ENCODE results near the gene KCTD16.

The KCTD16 gene

GRCh38 chr5:144352330-144352729 is 181.7 kb downstream of the KCTD16 start:
- ATAC-seq: peak; percentile 38; the same call in 2 of the 3 replicates

GRCh38 chr5:144352732-144353317 is 182.2 kb downstream of the KCTD16 start:
- peak; percentile 61; the same call in 2 of the 3 replicates for ATAC-seq
- TF ChIP-seq TCF4 (CRISPR knock-in tag; IDR thresholded peaks at IDR 0.05; ENCODE audit: borderline replicate concordance): peak; percentile 93
- TF ChIP-seq CSRNP3 (CRISPR knock-in tag; IDR thresholded peaks at IDR 0.05): no peak
- TF ChIP-seq CSDC2 (CRISPR knock-in tag; IDR thresholded peaks at IDR 0.05): no peak
- TF ChIP-seq SNAI2 (CRISPR knock-in tag; IDR thresholded peaks at IDR 0.05): peak; percentile 67; the same call in 1 of the 2 replicates
- no peak for TF ChIP-seq OSR1 (CRISPR knock-in tag; IDR thresholded peaks at IDR 0.05)
- 0 out of 2 replicates have a peak, but pooled peaks have one; percentile 21 for TF ChIP-seq ZFP3 (CRISPR knock-in tag; IDR thresholded peaks at IDR 0.05)
- peak; percentile 99 for TF ChIP-seq TSHZ2 (CRISPR knock-in tag; IDR thresholded peaks at IDR 0.05)
- TF ChIP-seq ESRRG (CRISPR knock-in tag; IDR thresholded peaks at IDR 0.05): 0 out of 2 replicates have a peak, but pooled peaks have one; percentile 53
- TF ChIP-seq ISL1 (CRISPR knock-in tag; IDR thresholded peaks at IDR 0.05): peak; percentile 98

More at GRCh38 chr5:144352330-144352729, 181.7 kb downstream of the KCTD16 start:
- TF ChIP-seq ZFP3 (CRISPR knock-in tag; IDR thresholded peaks at IDR 0.05) (no peak), BACH2 (CRISPR knock-in tag; IDR thresholded peaks at IDR 0.05; ENCODE audit: borderline replicate concordance) (no peak), TCF4 (CRISPR knock-in tag; IDR thresholded peaks at IDR 0.05; ENCODE audit: borderline replicate concordance) (no peak), ZNF70 (CRISPR knock-in tag; IDR thresholded peaks at IDR 0.05) (no peak), TSHZ2 (CRISPR knock-in tag; IDR thresholded peaks at IDR 0.05) (no peak), ZC3H10 (CRISPR knock-in tag; IDR thresholded peaks at IDR 0.05) (no peak), TOX (CRISPR knock-in tag; IDR thresholded peaks at IDR 0.05; ENCODE audit: borderline replicate concordance) (no peak), RARB (CRISPR knock-in tag; IDR thresholded peaks at IDR 0.05) (no peak), ISL1 (CRISPR knock-in tag; IDR thresholded peaks at IDR 0.05) (no peak), PATZ1 (CRISPR knock-in tag; IDR thresholded peaks at IDR 0.05; ENCODE audit: borderline replicate concordance) (no peak), OSR1 (CRISPR knock-in tag; IDR thresholded peaks at IDR 0.05) (no peak), ZFP30 (CRISPR knock-in tag; IDR thresholded peaks at IDR 0.05) (no peak), CREB5 (CRISPR knock-in tag; IDR thresholded peaks at IDR 0.05; ENCODE audit: low read depth) (no peak), CSDC2 (CRISPR knock-in tag; IDR thresholded peaks at IDR 0.05) (no peak), SNAI2 (CRISPR knock-in tag; IDR thresholded peaks at IDR 0.05) (no peak), POU6F1 (CRISPR knock-in tag; IDR thresholded peaks at IDR 0.05; ENCODE audit: borderline replicate concordance, low read depth) (no peak), PPARA (CRISPR knock-in tag; IDR thresholded peaks at IDR 0.05; ENCODE audit: borderline replicate concordance) (no peak), ZNF565 (CRISPR knock-in tag; conservative IDR thresholded peaks at IDR 0.05; ENCODE audit: low read depth) (no peak), GLIS3 (CRISPR knock-in tag; IDR thresholded peaks at IDR 0.05) (no peak)
